ENCODE data around the gene HELZ2. TPM values are rescaled to one million over a fixed set of nuclear protein-coding genes. Genes with fewer than 3 reads are reported as not detected.
A peak's percentile ranks its signal among the peaks of the same experiment; 100 is the strongest.

The HELZ2 gene
- total and polyA plus RNA-seq, 2 donors from 2014 or later: 3.2 to 40.7 TPM

GRCh38 chr20:63587256-63587655, 13.2 kb upstream of the HELZ2 start:
- Histone ChIP-seq H3K4me1 (ENCODE audit: control insufficient read depth in 2 of 3, insufficient read depth in 2 of 3, low read depth in 1 of 3, low read length in 3 of 3) (no peaks in the 10 kb centered on the region), H3K36me3 (ENCODE audit: control insufficient read depth in 2 of 3, insufficient read depth in 3 of 3, low read length in 3 of 3) (peaks cover 0 to 16% (median 5%) of the 10 kb centered on the region in 3 donors), H3K4me3 (ENCODE audit: low read length in 3 of 3) (no peak overlapping the region), H3K27ac (ENCODE audit: low read depth in 2 of 2, low read length in 2 of 2) (no peak overlapping the region), H3K9ac (ENCODE audit: low read length in 3 of 3) (no peak overlapping the region), H3K9me3 (ENCODE audit: control insufficient read depth in 2 of 3, insufficient read depth in 1 of 3, low read length in 3 of 3) (no peaks in the 10 kb centered on the region), H3K27me3 (ENCODE audit: control insufficient read depth, insufficient read depth, low read length) (no peaks in the 10 kb centered on the region)
- TF ChIP-seq CTCF (IDR thresholded peaks at IDR 0.05; ENCODE audit: borderline replicate concordance, extremely low read depth, insufficient read depth): no peak
- DNase-seq (peak in 1 of 5 donors; percentile 31), FAIRE-seq (no peak)
- intact Hi-C loops (cut with DNase I): no loop called here

GRCh38 chr20:63586797-63587196, 12.8 kb upstream of the HELZ2 start:
- intact Hi-C loops (cut with DNase I): no loop called here
- no peak for FAIRE-seq

GRCh38 chr20:63585616-63586565, 11.9 kb upstream of the HELZ2 start:
- FAIRE-seq: no peak
- Histone ChIP-seq H3K9me3 (ENCODE audit: control insufficient read depth in 2 of 3, insufficient read depth in 1 of 3, low read length in 3 of 3) (no peaks in the 10 kb centered on the region), H3K27ac (ENCODE audit: low read depth in 2 of 2, low read length in 2 of 2) (no peak overlapping the region), H3K9ac (ENCODE audit: low read length in 3 of 3) (no peak overlapping the region), H3K4me1 (ENCODE audit: control insufficient read depth in 2 of 3, insufficient read depth in 2 of 3, low read depth in 1 of 3, low read length in 3 of 3) (no peaks in the 10 kb centered on the region), H3K4me3 (ENCODE audit: low read length in 3 of 3) (no peak overlapping the region), H3K36me3 (ENCODE audit: control insufficient read depth in 2 of 3, insufficient read depth in 3 of 3, low read length in 3 of 3) (peaks cover 0 to 10% (median under 1%) of the 10 kb centered on the region in 3 donors), H3K27me3 (ENCODE audit: control insufficient read depth, insufficient read depth, low read length) (no peaks in the 10 kb centered on the region)
- peak in 1 of 5 donors; percentile 52 for DNase-seq
- intact Hi-C loops (cut with DNase I): no loop called here
- TF ChIP-seq CTCF (IDR thresholded peaks at IDR 0.05; ENCODE audit: borderline replicate concordance, extremely low read depth, insufficient read depth): no peak

More at GRCh38 chr20:63586797-63587196, 12.8 kb upstream of the HELZ2 start:
- Histone ChIP-seq H3K27ac (ENCODE audit: low read depth in 2 of 2, low read length in 2 of 2) (no peak overlapping the region), H3K27me3 (ENCODE audit: control insufficient read depth, insufficient read depth, low read length) (no peaks in the 10 kb centered on the region), H3K4me3 (ENCODE audit: low read length in 3 of 3) (no peak overlapping the region), H3K4me1 (ENCODE audit: control insufficient read depth in 2 of 3, insufficient read depth in 2 of 3, low read depth in 1 of 3, low read length in 3 of 3) (no peaks in the 10 kb centered on the region), H3K9me3 (ENCODE audit: control insufficient read depth in 2 of 3, insufficient read depth in 1 of 3, low read length in 3 of 3) (no peaks in the 10 kb centered on the region), H3K36me3 (ENCODE audit: control insufficient read depth in 2 of 3, insufficient read depth in 3 of 3, low read length in 3 of 3) (peaks cover 0 to 16% (median 5%) of the 10 kb centered on the region in 3 donors), H3K9ac (ENCODE audit: low read length in 3 of 3) (no peak overlapping the region)
- no peak for TF ChIP-seq CTCF (IDR thresholded peaks at IDR 0.05; ENCODE audit: borderline replicate concordance, extremely low read depth, insufficient read depth)
- DNase-seq: peak in 1 of 5 donors; percentile 73
